Kidney (tissue), 22 donors: ENCODE data around the gene LMNB1. TPM values are rescaled to one million over a fixed set of nuclear protein-coding genes. Genes with fewer than 3 reads are reported as not detected.
"Not testable (repeated sequence)": the region's sequence is repeated elsewhere in the genome, so short reads cannot be mapped to it uniquely, and the experiment has no call there.

ENCODE experiments used
- DNase-seq, 5 donors: peaks; one replicate each; pipeline ENCODE4 v3.0.0-alpha.2; 2013 to 2020
- FAIRE-seq: peaks from 2 replicates; lab custom pipeline; 2012; peaks lifted over from hg19 to GRCh38; lab: Jason Lieb, UNC
- H3K27ac ChIP-seq, 2 donors: one replicate each; pipeline ENCODE4 v1.7.0; 2013; ENCODE audit warnings: low read depth in 2 of 2, low read length in 2 of 2, inconsistent platforms in 1 of 2
- H3K27me3 ChIP-seq: one replicate; pipeline ENCODE4 v1.7.1; 2013; ENCODE audit warnings: low read length, inconsistent platforms; ENCODE audit not compliant: control insufficient read depth, insufficient read depth
- H3K36me3 ChIP-seq, 3 donors: one replicate each; pipeline versions ENCODE4 v1.7.0 to v1.7.1; 2013; ENCODE audit warnings: low read length in 3 of 3, control low read depth in 1 of 3, inconsistent platforms in 1 of 3; ENCODE audit not compliant: insufficient read depth in 3 of 3, control insufficient read depth in 2 of 3
- H3K4me1 ChIP-seq, 3 donors: one replicate each; pipeline versions ENCODE4 v1.7.0 to v1.7.1; 2013; ENCODE audit warnings: low read length in 3 of 3, inconsistent platforms in 1 of 3, low read depth in 1 of 3; ENCODE audit not compliant: control insufficient read depth in 2 of 3, insufficient read depth in 2 of 3
- H3K4me3 ChIP-seq, 3 donors: one replicate each; pipeline versions ENCODE4 v1.7.0 to v1.8.1; 2013; ENCODE audit warnings: low read length in 3 of 3, control low read depth in 1 of 3, inconsistent platforms in 1 of 3
- H3K9ac ChIP-seq, 3 donors: one replicate each; pipeline versions ENCODE4 v1.7.0 to v1.7.1; 2013; ENCODE audit warnings: low read length in 3 of 3, control low read depth in 1 of 3, inconsistent platforms in 1 of 3
- H3K9me3 ChIP-seq, 3 donors: one replicate each; pipeline versions ENCODE4 v1.7.0 to v1.7.1; 2013; ENCODE audit warnings: low read length in 3 of 3, control low read depth in 1 of 3, inconsistent platforms in 1 of 3; ENCODE audit not compliant: control insufficient read depth in 2 of 3, insufficient read depth in 1 of 3
- intact Hi-C: fragments of 100-400 bp; cut with DNase I; formaldehyde crosslinking; loops from one replicate; pipeline ENCODE4 v1.11.1; 2022
- long read RNA-seq, 10 donors: library from polyadenylated mRNA in 1 of 10; unstranded in 1 of 10; transcript quantifications; one replicate each; pipeline ENCODE4 v2.0.0 and lab custom pipeline, GENCODE V29; 2021 to 2026
- polyA plus RNA-seq: library from polyadenylated mRNA; stranded (reverse); fragments of 350-450 nt; fragmentation: Illumina TruSeq; extraction: RNeasy Lipid Tissue Mini Kit (QIAGEN cat#74804); gene quantifications from one replicate; pipeline ENCODE4 v1.2.3, GENCODE V29; 2014; ENCODE audit warnings: low read depth, low replicate concordance; ENCODE audit not compliant: insufficient read depth
- total RNA-seq: library from RNA; stranded (reverse); fragmentation: NEBNext Ultra II Directional; extraction: Animal tissue kit (Norgen Biotek cat#: 25700); gene quantifications from one replicate; pipeline ENCODE4 v1.2.1, GENCODE V29; 2021
- TF ChIP-seq, protein P1 (sequence below): IDR thresholded peaks from 3 replicates; pipeline ENCODE4 v1.5.1; 2012; ENCODE audit warnings: mild to moderate bottlenecking, moderate library complexity, borderline replicate concordance; ENCODE audit not compliant: insufficient read depth; ENCODE audit errors: extremely low read depth
- donor health status: control.
- donor health status: control.
- donor health status: control.
- donor health status: control.
- donor health status: control.
- donor health status: DM: yes; HTN: yes; CAD: no.
- donor health status: Normal renal cell carcinoma (clear cell type).

The LMNB1 gene, protein sequence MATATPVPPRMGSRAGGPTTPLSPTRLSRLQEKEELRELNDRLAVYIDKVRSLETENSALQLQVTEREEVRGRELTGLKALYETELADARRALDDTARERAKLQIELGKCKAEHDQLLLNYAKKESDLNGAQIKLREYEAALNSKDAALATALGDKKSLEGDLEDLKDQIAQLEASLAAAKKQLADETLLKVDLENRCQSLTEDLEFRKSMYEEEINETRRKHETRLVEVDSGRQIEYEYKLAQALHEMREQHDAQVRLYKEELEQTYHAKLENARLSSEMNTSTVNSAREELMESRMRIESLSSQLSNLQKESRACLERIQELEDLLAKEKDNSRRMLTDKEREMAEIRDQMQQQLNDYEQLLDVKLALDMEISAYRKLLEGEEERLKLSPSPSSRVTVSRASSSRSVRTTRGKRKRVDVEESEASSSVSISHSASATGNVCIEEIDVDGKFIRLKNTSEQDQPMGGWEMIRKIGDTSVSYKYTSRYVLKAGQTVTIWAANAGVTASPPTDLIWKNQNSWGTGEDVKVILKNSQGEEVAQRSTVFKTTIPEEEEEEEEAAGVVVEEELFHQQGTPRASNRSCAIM
- total RNA-seq (10.3 TPM), polyA plus RNA-seq (1.7 TPM)
- long read RNA-seq, donor 1, transcript LMNB1-201 (11 exons, 2,878 nt): major isoform, 17 of 19 reads
- long read RNA-seq, donor 1, partial matches to known transcripts: 0 of 19 reads
- long read RNA-seq, donor 1, other reads (novel, unspliced or antisense): 0 of 19 reads
- long read RNA-seq, donor 2, transcript LMNB1-201 (11 exons, 2,878 nt): major isoform, 5 of 7 reads
- long read RNA-seq, donor 2, partial matches to known transcripts: 0 of 7 reads
- long read RNA-seq, donor 2, other reads (novel, unspliced or antisense): 0 of 7 reads
- long read RNA-seq, donor 3, transcript LMNB1-201 (11 exons, 2,878 nt): major isoform, 13 of 22 reads
- long read RNA-seq, donor 3, partial matches to known transcripts: 5 of 22 reads
- long read RNA-seq, donor 3, other reads (novel, unspliced or antisense): 0 of 22 reads
- long read RNA-seq, donor 4, transcript LMNB1-201 (11 exons, 2,878 nt): major isoform, 9 of 31 reads
- long read RNA-seq, donor 4, partial matches to known transcripts: 20 of 31 reads
- long read RNA-seq, donor 4, other reads (novel, unspliced or antisense): 0 of 31 reads
- long read RNA-seq, donor 5: 0 reads
- long read RNA-seq, donor 6, partial matches to known transcripts: 12 of 14 reads
- long read RNA-seq, donor 6, other reads (novel, unspliced or antisense): 0 of 14 reads
- long read RNA-seq, donor 7, partial matches to known transcripts: 0 of 2 reads
- long read RNA-seq, donor 7, other reads (novel, unspliced or antisense): 0 of 2 reads
- long read RNA-seq, donor 8, transcript LMNB1-201 (11 exons, 2,878 nt): major isoform, 8 of 28 reads
- long read RNA-seq, donor 8, partial matches to known transcripts: 19 of 28 reads
- long read RNA-seq, donor 8, other reads (novel, unspliced or antisense): 0 of 28 reads
- long read RNA-seq, donor 9, partial matches to known transcripts: 0 of 3 reads
- long read RNA-seq, donor 9, other reads (novel, unspliced or antisense): 0 of 3 reads
- long read RNA-seq, donor 10, transcript LMNB1-201 (11 exons, 2,878 nt): major isoform, 7 of 13 reads
- long read RNA-seq, donor 10, partial matches to known transcripts: 6 of 13 reads
- long read RNA-seq, donor 10, other reads (novel, unspliced or antisense): 0 of 13 reads

DNA sequence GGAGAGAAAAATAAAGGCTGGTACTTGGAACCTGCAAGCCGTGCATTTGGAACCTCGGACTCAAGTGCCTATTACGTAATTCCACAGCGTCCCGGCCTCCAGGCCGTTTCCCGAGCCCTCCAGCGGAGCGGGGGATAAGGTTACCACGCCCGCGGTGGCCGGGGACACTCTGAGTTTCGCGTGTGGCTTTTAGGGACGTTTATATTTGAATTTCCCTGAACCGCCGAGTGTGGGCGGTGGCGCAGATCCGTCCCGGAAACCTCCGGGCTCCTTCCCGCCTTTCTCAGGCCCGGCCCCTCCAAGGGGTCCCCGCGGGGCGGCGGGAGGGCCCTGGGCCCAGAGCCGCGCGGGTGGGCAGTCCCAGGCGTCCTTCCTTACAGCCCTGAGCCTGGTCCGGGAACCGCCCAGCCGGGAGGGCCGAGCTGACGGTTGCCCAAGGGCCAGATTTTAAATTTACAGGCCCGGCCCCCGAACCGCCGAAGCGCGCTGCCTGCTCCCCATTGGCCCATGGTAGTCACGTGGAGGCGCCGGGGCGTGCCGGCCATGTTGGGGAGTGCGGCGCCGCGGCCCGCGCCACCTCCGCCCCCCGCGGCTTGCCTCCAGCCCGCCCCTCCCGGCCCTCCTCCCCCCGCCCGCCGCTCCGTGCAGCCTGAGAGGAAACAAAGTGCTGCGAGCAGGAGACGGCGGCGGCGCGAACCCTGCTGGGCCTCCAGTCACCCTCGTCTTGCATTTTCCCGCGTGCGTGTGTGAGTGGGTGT is at the start of gene LMNB1:
Gene LMNB1, plus strand, starts transcription at position 638 of the 758 bp plus-strand sequence. CDS start 373 bp downstream, outside the sequence.
- DNase-seq (peak; percentile 98), FAIRE-seq (no peak)
- intact Hi-C loops: loop anchor here (10.0 kb wide), 1 partner anchor 102 kb away; no protein-coding TSS in a partner anchor
- TF ChIP-seq, protein P1, sequence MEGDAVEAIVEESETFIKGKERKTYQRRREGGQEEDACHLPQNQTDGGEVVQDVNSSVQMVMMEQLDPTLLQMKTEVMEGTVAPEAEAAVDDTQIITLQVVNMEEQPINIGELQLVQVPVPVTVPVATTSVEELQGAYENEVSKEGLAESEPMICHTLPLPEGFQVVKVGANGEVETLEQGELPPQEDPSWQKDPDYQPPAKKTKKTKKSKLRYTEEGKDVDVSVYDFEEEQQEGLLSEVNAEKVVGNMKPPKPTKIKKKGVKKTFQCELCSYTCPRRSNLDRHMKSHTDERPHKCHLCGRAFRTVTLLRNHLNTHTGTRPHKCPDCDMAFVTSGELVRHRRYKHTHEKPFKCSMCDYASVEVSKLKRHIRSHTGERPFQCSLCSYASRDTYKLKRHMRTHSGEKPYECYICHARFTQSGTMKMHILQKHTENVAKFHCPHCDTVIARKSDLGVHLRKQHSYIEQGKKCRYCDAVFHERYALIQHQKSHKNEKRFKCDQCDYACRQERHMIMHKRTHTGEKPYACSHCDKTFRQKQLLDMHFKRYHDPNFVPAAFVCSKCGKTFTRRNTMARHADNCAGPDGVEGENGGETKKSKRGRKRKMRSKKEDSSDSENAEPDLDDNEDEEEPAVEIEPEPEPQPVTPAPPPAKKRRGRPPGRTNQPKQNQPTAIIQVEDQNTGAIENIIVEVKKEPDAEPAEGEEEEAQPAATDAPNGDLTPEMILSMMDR: no peak
- H3K27me3 ChIP-seq: no peaks in the 10 kb centered on the region
- H3K27ac ChIP-seq: peak within 1 kb of the TSS; percentile 83 to 85
- no peaks in the 10 kb centered on the region for H3K36me3 ChIP-seq
- peak within 1 kb of the TSS; percentile 74 to 85 (median 84) for H3K4me3 ChIP-seq
- H3K9ac ChIP-seq: peak within 1 kb of the TSS; percentile 54 to 88 (median 77)
- H3K4me1 ChIP-seq: peaks cover 0 to 5% (median 3%) of the 10 kb centered on the region in 3 donors
- no peaks in the 10 kb centered on the region for H3K9me3 ChIP-seq

GRCh38 chr5:126732716-126733115 is 44.2 kb upstream of the LMNB1 start:
- Histone ChIP-seq H3K27me3 (no peaks in the 10 kb centered on the region), H3K27ac (no peak overlapping the region), H3K4me3 (no peak overlapping the region), H3K36me3 (no peaks in the 10 kb centered on the region), H3K9me3 (no peaks in the 10 kb centered on the region), H3K9ac (no peak overlapping the region), H3K4me1 (no peaks in the 10 kb centered on the region)
- intact Hi-C loops: no loop called here
- TF ChIP-seq, protein P1: no peak
- FAIRE-seq: no peak
- no peak for DNase-seq

DNA sequence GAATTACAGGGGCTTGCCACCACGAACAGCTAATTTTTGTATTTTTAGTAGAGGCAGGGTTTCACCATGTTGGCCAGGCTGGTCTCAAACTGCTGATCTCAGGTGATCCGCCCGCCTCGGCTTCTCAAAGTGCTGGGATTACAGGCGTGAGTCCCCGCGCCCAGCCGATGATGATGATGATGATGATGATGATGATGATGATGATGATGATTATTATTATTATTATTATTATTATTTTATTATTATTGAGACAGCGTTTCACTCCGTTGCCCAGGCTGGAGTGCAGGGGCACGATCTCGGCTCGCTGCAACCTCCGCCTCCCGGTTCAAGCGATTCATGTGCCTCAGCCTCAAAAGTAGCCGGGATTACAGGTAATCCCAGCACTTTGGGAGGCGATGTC is 42.4 kb upstream of the LMNB1 start:
- H3K9ac ChIP-seq, H3K9me3 ChIP-seq, H3K27me3 ChIP-seq, H3K4me1 ChIP-seq, H3K27ac ChIP-seq, intact Hi-C loops, FAIRE-seq, H3K4me3 ChIP-seq, DNase-seq, H3K36me3 ChIP-seq: not testable (repeated sequence)
